OCI-LY1 (cell line): ENCODE data around the gene SULT6B1.

Source experiments
- H2AFZ ChIP-seq: fragments of 200-600 bp; sonication (generic), shearing (Covaris generic); 2 replicates; pipeline ENCODE4 v1.6.0; 2014; ENCODE audit warnings: antibody characterized with exemption, mild to moderate bottlenecking, low read length
- H3F3A ChIP-seq: fragments of 200-600 bp; sonication (generic), shearing (Covaris generic); 2 replicates; pipeline ENCODE4 v1.6.0; 2014; ENCODE audit warnings: mild to moderate bottlenecking, antibody characterized with exemption, low read length, moderate library complexity; ENCODE audit not compliant: insufficient read depth
- H3K27ac ChIP-seq: fragments of 200-600 bp; sonication (generic); 2 replicates; pipeline ENCODE4 v1.5.1; 2014; ENCODE audit warnings: low read length, mixed run types, mild to moderate bottlenecking, low read depth; ENCODE audit not compliant: poor library complexity, severe bottlenecking
- H3K27me3 ChIP-seq: fragments of 200-600 bp; sonication (generic); 2 replicates; pipeline ENCODE4 v1.6.0; 2014; ENCODE audit warnings: antibody characterized with exemption, mild to moderate bottlenecking, low read length, moderate library complexity; ENCODE audit not compliant: insufficient read depth
- H3K36me3 ChIP-seq: fragments of 200-600 bp; sonication (generic); 2 replicates; pipeline ENCODE4 v1.6.1; 2014; ENCODE audit warnings: mild to moderate bottlenecking, antibody characterized with exemption, low read length, moderate library complexity, mixed read lengths; ENCODE audit not compliant: insufficient read depth
- H3K4me1 ChIP-seq: fragments of 200-600 bp; sonication (generic); 2 replicates; pipeline ENCODE4 v1.5.1; 2014; ENCODE audit warnings: mild to moderate bottlenecking, low read length, moderate library complexity; ENCODE audit not compliant: insufficient read depth, severe bottlenecking
- H3K4me2 ChIP-seq: fragments of 200-600 bp; sonication (generic), shearing (Covaris generic); 2 replicates; pipeline ENCODE4 v1.6.1; 2014; ENCODE audit warnings: low read length
- H3K4me3 ChIP-seq: fragments of 200-600 bp; sonication (generic); 2 replicates; pipeline ENCODE4 v1.5.1; 2014; ENCODE audit warnings: low read length, low read depth, mild to moderate bottlenecking, mixed read lengths; ENCODE audit not compliant: poor library complexity, severe bottlenecking
- H3K79me2 ChIP-seq: fragments of 200-600 bp; shearing (Covaris generic); 2 replicates; pipeline ENCODE4 v1.6.1; 2016; ENCODE audit warnings: mixed run types, low read length, mixed read lengths; ENCODE audit not compliant: insufficient read depth
- H3K9ac ChIP-seq: fragments of 200-600 bp; sonication (generic), shearing (Covaris generic); 2 replicates; pipeline ENCODE4 v1.6.1; 2014; ENCODE audit warnings: mild to moderate bottlenecking, low read length, mixed read lengths
- H3K9me2 ChIP-seq: fragments of 200-600 bp; sonication (generic), shearing (Covaris generic); 2 replicates; pipeline ENCODE4 v1.6.1; 2014; ENCODE audit warnings: low read depth, mild to moderate bottlenecking, low read length, mixed read lengths
- H3K9me3 ChIP-seq: fragments of 200-600 bp; shearing (Covaris generic); 2 replicates; pipeline ENCODE4 v1.6.1; 2014; ENCODE audit warnings: low read length, mixed read lengths
- H4K20me1 ChIP-seq: fragments of 200-600 bp; sonication (generic), shearing (Covaris generic); 2 replicates; pipeline ENCODE4 v1.6.0; 2016; ENCODE audit warnings: mild to moderate bottlenecking, low read length; ENCODE audit not compliant: insufficient read depth
- CTCF ChIP-seq: fragments of 200-600 bp; sonication (generic), shearing (Covaris generic); IDR thresholded peaks from 2 replicates; pipeline ENCODE4 v1.5.1; 2017; ENCODE audit warnings: mild to moderate bottlenecking, antibody characterized with exemption, low read length, moderate library complexity, mixed read lengths
- EZH2 ChIP-seq: fragments of 200-600 bp; sonication (generic), shearing (Covaris generic); IDR thresholded peaks from 2 replicates; pipeline ENCODE4 v1.8.0; 2017; ENCODE audit warnings: borderline replicate concordance, mixed run types, mild to moderate bottlenecking, antibody characterized with exemption, low read length, moderate library complexity, mixed read lengths

The SULT6B1 gene

GRCh38 chr2:37224063-37224462 is 35.6 kb upstream of the SULT6B1 start:
- H3F3A ChIP-seq = no peaks in the 10 kb centered on the region
- H4K20me1 ChIP-seq = no peaks in the 10 kb centered on the region
- no peak overlapping the region for H3K4me3 ChIP-seq
- H3K27ac ChIP-seq = no peak overlapping the region
- no peak overlapping the region for H2AFZ ChIP-seq
- H3K9me3 ChIP-seq = no peaks in the 10 kb centered on the region
- no peaks in the 10 kb centered on the region for H3K27me3 ChIP-seq
- H3K4me1 ChIP-seq = peaks cover 16% of the 10 kb centered on the region
- no peak overlapping the region for H3K4me2 ChIP-seq
- H3K36me3 ChIP-seq = peaks cover 84% of the 10 kb centered on the region
- H3K9ac ChIP-seq = no peak overlapping the region
- TF ChIP-seq CTCF (no peak), EZH2 (no peak)
- peaks cover 44% of the 10 kb centered on the region for H3K79me2 ChIP-seq
- H3K9me2 ChIP-seq = no peaks in the 10 kb centered on the region

GRCh38 chr2:37223131-37223530 is 34.7 kb upstream of the SULT6B1 start:
- H3K4me3 ChIP-seq = no peak overlapping the region
- H3K27ac ChIP-seq = no peak overlapping the region
- no peaks in the 10 kb centered on the region for H4K20me1 ChIP-seq
- H3K9ac ChIP-seq = no peak overlapping the region
- no peak overlapping the region for H2AFZ ChIP-seq
- no peaks in the 10 kb centered on the region for H3K27me3 ChIP-seq
- TF ChIP-seq CTCF (no peak), EZH2 (no peak)
- H3K4me2 ChIP-seq = no peak overlapping the region
- H3K9me2 ChIP-seq = no peaks in the 10 kb centered on the region
- no peaks in the 10 kb centered on the region for H3K9me3 ChIP-seq
- H3F3A ChIP-seq = no peaks in the 10 kb centered on the region
- peaks cover 86% of the 10 kb centered on the region for H3K36me3 ChIP-seq
- peaks cover 35% of the 10 kb centered on the region for H3K79me2 ChIP-seq
- peaks cover 14% of the 10 kb centered on the region for H3K4me1 ChIP-seq

GRCh38 chr2:37219046-37219445 is 30.6 kb upstream of the SULT6B1 start:
- peaks cover 3% of the 10 kb centered on the region for H3K79me2 ChIP-seq
- no peak overlapping the region for H3K4me2 ChIP-seq

More at GRCh38 chr2:37219046-37219445, 30.6 kb upstream of the SULT6B1 start:
- H3K9me2 ChIP-seq = no peaks in the 10 kb centered on the region
- no peaks in the 10 kb centered on the region for H3K9me3 ChIP-seq
- no peak overlapping the region for H3K9ac ChIP-seq
- no peaks in the 10 kb centered on the region for H3K27me3 ChIP-seq
- H3K27ac ChIP-seq = no peak overlapping the region
- no peaks in the 10 kb centered on the region for H4K20me1 ChIP-seq
- H3K4me3 ChIP-seq = no peak overlapping the region
- no peak overlapping the region for H2AFZ ChIP-seq
- H3K36me3 ChIP-seq = peaks cover 90% of the 10 kb centered on the region
- TF ChIP-seq EZH2 = no peak
- no peak for TF ChIP-seq CTCF
- 0 out of 2 replicates have a peak, but pooled peaks cover 4% of the 10 kb centered on the region for H3F3A ChIP-seq
- peaks cover 18% of the 10 kb centered on the region for H3K4me1 ChIP-seq
